HG03439 (cell line): ENCODE results near the gene ZNF318.

Experiments
- ATAC-seq: cut with Tn5 transposase; IDR thresholded peaks from one replicate; pipeline ENCODE4 v1.9.1; 2021; ENCODE audit warnings: mild to moderate bottlenecking, moderate library complexity; ENCODE audit not compliant: unreplicated experiment

The ZNF318 gene

DNA sequence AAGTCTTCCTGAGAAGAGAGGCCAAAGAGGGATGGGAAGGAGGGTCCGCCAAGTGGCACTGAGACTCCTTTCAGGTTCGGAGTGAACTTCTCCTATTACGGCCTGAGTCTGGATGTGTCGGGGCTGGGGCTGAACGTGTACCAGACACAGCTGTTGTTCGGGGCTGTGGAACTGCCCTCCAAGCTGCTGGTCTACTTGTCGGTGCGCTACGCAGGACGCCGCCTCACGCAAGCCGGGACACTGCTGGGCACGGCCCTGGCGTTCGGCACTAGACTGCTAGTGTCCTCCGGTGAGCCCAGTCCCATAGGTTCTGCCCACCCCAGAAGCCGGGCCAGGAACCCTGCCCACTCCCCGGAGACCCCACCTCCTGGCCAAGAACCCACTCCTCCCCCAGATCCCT is 67.3 kb downstream of the ZNF318 start:
- no peak for ATAC-seq

DNA sequence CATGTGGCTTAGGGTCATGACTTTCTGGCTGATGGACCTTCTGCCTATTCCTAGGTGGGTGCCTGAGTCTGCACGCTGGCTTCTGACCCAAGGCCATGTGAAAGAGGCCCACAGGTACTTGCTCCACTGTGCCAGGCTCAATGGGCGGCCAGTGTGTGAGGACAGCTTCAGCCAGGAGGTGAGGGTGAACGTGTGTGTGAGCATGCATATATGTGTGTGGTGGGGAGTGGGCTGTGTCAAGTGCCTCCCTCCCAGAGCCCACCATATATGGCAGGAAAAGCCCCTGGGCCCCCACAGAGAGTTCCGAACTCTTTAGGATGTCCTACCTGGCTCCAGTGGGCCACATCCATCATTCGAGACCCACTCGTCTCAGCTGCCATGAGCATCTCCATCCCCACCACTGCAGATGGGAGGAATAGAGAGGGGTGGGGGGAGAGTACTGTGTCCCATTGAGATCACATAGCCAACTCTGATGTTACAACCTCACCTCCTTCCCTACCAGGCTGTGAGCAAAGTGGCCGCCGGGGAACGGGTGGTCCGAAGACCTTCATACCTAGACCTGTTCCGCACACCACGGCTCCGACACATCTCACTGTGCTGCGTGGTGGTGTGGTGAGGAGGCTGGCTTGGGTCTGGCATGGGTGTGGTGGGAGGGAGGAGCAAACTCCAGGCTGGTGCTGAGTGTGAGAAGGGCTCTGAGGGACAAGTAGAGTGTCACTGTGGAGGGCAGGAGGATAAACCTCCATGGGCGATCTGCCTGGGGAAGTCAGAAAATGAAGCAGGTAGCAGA is 68.2 kb downstream of the ZNF318 start:
- ATAC-seq: no peak

DNA sequence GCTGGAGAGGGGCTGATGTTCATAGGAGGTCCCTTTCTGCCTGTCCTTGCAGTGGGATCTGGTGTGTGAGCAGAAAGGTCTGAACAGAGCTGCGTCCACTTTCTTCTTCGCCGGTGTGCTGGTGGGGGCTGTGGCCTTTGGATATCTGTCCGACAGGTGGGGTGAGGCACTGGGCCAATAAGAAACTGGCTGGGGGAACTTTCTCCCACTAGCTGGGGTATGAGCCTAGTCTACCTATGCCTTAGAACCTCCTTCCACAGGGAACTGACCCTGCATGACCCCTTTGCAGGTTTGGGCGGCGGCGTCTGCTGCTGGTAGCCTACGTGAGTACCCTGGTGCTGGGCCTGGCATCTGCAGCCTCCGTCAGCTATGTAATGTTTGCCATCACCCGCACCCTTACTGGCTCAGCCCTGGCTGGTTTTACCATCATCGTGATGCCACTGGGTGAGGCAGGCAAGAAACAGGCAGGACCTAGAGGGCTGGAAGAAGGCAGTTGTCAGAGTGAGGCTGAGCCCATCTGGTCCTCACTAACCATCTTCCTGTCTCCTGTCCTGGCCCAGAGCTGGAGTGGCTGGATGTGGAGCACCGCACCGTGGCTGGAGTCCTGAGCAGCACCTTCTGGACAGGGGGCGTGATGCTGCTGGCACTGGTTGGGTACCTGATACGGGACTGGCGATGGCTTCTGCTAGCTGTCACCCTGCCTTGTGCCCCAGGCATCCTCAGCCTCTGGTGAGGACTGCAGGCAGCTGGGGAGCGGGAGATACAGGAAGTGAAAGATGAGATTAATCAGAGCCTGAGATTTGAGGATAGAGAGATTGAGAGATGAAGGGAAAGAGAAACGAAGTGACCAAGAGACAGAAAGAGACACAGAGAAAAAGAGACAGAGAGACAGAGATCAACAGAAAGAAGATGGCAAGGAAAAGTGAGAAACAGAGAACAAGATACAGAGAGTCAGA is 69.8 kb downstream of the ZNF318 start:
- ATAC-seq: no peak

DNA sequence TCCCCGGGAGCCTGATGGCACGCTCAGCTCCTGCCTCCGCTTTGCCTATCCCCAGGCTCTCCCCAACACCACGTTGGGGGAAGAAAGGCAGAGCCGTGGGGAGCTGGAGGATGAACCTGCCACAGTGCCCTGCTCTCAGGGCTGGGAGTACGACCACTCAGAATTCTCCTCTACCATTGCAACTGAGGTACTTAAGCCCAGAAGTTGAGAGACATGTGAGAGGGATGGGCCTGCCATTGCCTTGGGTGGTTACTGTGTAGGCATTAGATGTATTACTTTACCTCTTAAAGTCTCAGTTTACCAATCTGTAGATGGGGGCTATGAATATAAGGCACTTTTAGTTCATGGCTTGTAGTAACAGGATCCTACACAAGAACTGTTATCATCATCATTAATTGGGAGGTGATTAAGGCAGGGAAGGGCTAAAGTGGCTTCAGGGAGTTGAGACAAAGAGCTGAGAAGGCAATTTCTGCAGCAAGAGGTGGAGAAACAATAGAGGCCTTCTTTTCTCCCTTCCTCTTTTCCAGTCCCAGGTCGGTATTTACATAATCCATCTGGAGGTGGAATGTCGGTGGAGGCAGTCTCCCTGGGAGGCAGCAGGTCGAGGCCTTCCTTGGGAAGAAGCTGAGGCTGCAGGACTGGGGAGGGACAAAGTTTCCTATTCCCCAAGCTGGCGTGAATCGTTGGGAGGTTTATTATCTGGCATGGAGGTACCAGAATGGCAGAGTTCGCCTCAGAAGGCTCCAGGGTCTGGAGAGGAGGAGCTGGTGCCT is 70.7 kb downstream of the ZNF318 start:
- no peak for ATAC-seq

DNA sequence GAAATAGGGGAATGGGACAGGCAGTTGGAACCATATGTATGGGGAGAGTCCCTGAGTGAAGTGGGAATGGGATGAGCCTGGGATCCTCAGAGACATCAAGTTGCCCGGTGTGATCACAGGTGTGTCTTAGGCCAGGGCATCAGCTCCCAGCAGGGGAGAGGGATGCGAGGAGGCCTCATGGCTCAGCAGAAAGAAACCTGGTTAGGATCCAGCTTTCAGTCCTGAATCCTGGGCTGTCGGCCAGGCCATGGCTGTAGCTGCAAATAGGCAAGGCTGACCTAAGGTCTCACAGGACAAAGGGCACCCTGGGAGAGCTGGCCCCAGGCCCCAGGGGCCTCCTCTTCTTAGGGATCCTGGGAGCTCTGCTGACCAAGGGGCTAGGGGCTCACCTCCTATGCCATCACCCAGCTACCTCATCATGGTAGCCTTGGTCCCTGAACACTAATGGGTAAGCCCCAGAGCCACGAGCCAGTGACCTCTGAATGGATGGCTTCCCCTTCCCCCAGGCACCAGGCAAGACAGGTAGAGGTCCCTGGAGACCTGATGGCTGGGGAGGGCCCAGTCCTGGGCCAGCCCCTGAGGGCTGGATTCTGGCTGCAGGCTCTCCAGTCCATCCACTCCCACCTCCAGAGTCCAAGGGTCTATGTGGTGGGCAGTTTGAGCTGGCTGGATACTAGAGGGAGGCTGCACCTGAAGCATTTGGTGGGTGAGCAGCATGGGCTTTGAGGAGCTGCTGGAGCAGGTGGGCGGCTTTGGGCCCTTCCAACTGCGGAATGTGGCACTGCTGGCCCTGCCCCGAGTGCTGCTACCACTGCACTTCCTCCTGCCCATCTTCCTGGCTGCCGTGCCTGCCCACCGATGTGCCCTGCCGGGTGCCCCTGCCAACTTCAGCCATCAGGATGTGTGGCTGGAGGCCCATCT is 71.5 kb downstream of the ZNF318 start, which contains the start of gene SLC22A7:
Gene SLC22A7 (plus strand): TSS at position 617 of the 921 bp plus-strand sequence. CDS start 99 bp downstream, at position 716.
- ATAC-seq: no peak

DNA sequence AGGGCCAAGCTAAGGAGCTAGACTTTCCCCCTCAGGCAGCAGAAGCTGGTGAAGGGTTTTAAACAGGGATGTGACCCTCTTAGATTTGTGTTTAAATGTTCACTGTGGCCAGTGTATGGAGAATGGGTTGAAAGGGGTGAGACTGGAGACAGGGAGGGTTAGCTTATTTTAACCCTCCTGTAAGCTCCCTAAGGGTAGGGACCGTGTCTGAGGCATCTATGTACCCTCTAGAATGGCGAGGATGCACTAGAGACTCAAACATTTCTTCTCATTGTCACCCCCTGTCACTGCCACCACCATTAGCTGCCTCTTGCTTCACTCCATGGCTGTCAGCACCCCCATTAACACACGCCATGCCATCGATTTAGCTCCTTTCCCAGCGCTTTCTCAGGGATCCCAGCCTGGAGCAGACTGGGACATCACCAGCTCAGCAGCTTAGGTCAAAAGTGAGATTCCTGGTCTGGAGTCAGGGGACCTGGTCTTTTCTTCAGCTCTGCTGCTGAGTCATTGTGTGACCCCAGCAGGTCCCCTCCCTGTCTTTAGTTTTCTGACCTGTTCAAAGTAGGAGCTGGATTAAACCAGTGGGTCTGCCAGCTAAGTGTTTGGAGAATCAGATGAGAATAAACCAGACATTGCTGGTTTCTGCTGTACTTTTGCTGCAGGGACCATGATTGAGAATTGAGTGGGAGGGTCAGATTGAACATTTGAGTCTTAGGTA is 72.5 kb downstream of the ZNF318 start:
- ATAC-seq: no peak

DNA sequence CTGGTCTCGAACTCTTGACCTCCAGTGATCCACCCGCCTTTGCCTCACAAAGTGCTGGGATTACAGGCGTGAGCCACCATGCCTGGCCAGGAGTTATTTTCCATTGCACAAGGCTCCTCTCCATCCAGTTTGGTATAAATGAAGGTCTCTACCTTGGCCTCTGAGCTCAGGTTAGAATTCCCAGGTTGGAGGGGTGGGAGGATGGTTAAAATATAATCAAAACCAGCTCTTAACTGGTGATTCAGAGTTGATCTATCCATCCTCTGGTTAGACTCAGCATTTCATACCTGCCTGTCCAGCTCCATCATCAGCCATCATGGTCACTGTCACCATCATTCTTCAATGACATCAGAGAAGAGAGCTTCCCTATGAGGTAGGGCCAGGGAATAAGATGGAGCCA is 74.0 kb downstream of the ZNF318 start:
- no peak for ATAC-seq

DNA sequence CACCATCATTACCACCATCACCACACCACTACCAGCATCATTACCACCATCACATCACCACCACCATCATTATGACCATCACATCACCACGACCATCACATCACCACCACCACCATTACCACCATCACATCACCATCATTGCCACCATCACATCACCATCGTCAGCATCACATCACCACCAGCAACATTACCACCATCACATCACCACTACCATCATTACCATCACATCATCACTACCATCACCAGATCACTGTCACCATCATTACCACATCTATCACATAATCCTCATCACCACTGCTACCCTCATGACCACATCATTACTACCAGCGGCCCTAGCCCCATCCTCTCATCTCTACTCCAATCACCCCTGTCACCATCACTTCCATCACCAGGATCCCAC is 74.9 kb downstream of the ZNF318 start:
- no peak for ATAC-seq

DNA sequence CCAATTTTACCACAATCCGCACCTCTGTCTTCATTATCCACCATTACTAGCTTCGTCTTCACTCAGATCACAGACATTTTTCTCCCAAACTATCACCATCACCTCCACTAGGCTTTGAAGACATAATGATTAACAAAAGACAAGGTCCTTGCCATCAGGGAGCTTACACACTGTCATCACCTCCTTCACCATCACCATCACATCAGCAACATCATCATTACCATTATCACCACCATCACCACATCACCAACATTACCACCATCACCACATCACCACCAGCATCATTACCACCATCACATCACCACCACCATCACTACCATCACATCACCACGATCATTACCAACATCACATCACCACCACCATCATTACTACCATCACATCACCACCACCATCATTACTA is 75.7 kb downstream of the ZNF318 start:
- ATAC-seq: no peak

DNA sequence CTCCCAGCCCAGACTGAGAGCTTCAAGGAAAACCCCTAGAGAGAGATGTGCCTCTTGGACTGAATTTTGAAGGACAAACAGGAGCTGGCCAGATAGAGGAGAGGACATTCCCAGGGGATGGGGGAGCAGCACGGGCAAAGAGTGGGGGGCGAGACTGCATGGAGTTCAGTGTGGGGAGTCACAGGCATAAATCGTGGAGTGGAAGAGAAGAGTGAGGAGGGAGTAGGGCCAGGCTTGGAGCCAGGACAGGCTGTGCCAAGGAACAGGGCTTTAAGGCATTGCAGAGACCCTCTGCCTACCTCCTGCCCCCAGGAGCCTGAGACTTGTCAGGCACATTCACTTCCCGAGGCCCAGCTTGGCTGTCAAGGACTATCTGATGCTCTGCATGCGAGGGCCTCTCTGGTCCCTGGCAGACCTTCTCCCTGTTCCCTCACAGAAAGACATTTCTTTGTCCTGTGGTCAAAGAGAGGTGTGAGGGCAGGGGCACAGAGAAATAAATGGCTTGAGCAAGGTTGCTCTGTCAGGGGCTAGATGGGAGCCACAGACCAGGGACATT is 76.6 kb downstream of the ZNF318 start:
- no peak for ATAC-seq

DNA sequence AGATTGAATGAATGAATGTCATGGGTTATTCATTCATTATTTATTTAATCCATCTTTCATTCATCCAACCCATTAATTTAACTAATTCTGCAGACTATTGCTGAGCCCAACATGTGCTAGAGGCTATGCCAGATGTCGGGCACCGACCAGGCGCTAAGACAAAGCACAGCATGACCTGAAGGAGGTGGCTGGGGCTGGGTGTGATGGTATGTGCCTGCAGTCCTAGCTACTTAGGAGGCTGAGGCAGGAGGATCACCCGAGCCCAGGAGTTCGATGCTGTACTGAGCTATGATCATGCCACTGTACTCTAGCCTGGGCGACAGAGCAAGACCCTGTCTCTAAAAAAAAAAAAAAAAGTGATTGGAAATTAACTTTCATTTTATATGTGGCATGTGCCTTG is 77.1 kb downstream of the ZNF318 start:
- ATAC-seq: no peak

DNA sequence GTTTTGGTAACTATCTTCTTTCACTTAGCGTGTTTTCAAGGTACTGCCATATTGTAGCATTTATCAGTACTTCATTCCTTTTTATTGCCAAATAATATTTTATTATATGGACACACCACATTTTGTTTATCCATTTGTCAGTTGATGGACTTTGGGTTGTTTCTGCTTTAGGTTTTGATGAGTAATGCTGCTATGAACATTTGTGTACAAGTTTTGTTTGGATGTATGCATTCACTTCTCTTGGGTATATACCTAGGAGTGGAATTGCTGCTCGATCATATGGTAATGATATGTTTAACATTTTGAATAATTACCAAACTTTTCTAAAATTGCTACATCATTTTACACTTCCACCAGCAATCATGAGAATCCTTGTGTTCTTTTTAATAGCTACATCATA is 77.7 kb downstream of the ZNF318 start:
- no peak for ATAC-seq

DNA sequence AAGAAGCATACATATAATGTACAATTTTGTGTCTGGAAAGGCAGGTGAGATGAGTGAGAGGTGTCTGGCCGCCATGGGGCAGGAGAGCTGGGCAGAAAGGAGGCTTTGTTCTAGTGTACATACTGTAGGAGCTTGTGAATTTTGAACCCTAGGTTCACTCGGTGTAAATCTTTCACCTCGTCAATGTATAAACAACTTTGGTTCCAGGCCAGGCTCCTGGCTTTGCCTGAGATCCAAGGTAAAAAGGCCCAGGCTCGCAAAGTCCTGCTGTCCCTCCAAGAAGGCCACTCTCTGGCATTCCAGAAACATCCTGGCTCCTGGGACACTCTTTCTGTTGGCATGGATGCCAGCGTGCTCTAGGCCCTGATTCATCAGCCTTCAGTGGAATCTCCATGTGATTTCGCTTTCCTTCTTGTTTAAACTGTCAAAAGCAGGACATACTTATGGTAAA is 78.5 kb downstream of the ZNF318 start:
- ATAC-seq: no peak

DNA sequence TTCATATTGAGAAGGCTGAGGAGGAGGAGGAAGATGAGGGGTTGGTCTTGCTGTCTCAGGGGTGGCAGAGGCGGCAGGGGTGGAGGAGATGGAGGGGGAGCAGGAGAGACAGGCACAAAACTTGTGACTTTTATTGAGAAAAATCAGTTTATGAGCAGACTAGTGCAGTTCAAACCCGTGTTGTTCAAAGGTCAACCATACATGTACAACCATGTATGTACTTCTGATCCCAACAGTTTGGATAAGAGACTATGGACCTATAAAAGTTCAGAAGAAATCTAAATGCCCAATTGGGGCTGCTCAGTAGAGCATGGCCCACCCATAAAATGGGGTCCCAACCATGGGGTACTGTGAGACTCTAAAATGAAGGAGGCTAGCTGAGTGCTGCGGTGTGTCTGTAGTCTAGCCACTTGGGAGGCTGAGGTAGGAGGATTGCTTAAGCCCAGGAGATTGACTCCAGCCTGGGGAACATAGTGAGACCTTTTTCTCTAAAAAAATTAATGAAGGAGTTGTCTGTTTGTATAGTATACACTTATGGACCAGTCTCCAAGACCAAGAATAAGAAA is 79.0 kb downstream of the ZNF318 start:
- no peak for ATAC-seq

DNA sequence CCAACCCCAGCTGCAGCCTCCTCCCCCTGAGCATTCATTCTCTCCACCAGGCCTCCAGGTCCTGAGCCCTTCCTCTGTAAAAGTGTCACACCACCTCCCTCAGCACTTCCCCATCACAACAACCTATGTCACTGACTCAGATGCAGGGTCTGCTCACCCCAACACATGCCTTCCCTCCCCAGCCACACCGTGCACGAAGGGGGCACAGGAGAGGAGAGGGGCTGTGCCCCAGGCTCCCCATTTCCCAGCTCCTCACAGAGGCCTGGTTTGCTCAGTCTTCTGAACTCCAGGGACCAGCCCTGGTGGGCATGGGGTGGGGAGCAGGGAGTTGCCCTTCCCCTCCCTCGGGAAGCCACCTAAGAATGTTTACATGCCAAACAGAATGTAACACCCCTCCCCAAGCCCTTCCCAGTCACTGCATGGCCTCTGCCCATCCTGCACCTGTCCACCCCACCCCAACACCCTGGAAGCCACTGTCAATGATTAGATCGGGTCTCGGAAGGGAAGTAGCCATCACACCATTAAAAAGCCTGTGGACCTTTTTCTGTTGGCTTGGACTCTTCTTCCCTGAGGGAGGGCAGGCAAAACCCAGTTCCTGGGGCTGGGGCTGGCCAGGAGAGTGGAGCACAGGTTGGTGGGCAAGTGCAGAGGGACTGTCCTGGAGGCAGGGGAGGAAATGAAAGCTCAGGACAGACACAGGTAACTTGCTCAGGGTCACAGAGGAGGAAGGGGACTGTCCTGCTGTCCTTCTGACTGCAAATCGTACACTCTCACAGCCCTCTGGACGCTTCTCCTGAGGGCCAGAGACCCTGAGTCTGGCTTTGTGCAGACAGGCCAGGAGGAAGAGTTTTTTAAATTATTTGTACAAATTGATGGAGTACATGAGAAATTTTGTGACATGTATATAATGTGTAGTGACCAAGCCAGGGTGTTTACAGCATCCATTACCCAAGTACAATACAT is 81.4 kb downstream of the ZNF318 start:
- no peak for ATAC-seq

DNA sequence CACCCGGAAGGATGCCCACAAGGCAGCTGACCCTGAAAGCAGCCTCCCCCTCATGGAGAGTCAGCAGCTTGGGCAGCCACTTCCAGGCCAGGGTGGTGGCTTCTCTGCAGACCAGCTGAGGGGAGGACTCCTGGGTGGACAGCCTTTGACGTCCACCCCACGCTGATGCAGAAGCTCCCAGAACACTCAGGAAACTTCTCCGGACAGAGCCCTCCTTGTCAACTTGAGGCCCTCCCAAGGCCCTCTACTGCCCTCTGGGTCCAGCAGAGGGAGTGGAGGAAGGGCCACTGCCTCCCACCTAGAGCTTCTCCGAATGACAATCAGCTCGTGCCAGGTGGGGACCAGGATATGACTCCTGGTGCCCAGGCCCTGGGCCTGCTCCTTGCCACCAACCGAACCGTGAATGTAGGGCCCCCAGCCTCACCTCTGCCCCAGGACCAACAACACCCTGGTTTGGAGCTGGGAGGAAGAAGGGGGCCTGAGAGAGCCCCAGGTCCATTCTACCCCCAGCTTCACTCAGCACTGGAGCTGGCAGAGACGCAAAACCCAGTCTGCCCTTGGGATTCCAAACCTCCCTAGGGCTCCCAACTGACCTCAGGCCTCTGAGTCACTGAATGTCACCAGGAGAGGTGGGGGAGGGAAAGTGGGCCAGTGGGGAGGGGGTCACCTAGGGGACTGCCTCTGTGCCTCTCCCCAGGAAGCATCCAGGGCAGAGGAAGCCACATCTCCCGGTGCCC is 82.3 kb downstream of the ZNF318 start:
- ATAC-seq: no peak

DNA sequence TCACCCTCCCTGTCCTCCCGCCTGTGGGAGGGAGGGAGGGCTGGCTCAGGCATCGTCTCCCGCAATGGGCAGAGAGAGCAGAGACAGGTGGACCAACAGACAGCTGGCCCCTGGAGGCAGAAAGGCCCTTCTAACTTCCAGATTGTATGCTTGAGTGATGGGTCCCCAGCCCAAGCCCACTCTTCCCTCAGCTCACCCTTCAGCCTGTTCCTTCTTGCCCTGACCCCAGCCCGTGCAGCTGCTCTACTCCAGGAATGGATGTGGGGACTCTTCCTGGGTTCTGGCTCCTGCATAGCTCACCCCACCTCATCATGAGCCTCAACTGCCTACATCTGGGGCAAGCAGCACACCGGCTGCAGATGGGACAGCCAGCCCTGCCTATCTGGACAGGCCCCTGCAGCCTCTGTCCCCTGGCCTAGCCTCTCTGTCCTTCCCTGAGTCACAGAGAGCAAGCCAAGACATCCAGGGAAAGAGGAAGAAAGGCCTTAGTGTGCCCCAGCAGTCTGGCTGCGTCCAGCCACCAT is 82.9 kb downstream of the ZNF318 start:
- no peak for ATAC-seq
